Measurements from ENCODE around the gene CD58.
"Not testable (repeated sequence)": the region's sequence is repeated elsewhere in the genome, so short reads cannot be mapped to it uniquely, and the experiment has no call there.

The CD58 gene, protein sequence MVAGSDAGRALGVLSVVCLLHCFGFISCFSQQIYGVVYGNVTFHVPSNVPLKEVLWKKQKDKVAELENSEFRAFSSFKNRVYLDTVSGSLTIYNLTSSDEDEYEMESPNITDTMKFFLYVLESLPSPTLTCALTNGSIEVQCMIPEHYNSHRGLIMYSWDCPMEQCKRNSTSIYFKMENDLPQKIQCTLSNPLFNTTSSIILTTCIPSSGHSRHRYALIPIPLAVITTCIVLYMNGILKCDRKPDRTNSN

GRCh38 chr1:116570358-116571214 is at the start of gene CD58:
Gene CD58 (minus strand): TSS chr1:116571026. CDS start chr1:116570972, 54 bp downstream.
- DNase-seq = peak; percentile 53 to 73

DNA sequence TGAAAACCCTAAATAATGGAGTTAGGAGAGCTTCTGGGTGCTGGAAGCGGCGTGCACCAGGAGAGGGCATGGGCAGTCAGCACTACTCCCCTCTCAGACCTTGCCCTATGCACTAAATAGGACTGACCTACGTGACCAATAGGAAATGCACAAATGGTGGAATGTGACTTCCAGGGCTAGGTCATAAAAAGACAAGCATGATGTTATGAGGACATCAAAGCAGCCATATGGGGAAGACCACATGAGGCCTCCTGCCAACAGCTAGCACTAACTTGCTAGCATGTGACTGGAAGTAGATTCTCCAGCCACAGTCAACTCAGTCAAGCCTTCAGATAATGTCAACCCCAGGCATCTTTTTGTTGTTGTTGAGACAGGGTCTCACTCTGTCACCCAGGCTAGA is 49.6 kb upstream of the CD58 start:
- DNase-seq = not testable (repeated sequence)

- not testable (repeated sequence) for DNase-seq
Measured at GRCh38 chr1:116619106-116619505, 48.3 kb upstream of the CD58 start.

DNA sequence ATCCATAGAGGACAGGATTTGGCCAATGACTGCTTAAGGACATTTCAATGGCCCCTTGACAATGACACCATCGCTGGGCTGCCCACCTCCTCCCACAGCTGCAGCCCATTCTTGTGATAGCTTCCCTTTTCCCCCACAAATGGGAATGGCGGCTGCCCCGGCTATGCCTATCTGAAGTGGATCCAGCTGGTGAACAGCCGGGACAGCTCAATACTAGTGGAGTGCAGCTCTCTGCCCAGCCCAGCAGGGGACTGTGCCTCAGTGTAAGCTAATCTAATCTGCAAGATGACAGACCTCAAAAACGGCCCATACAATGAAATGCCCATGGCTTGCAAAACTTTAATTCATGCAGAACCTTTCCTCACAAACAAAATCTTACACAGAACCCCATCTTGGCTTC is 47.0 kb upstream of the CD58 start:
- DNase-seq = not testable (repeated sequence)

DNA sequence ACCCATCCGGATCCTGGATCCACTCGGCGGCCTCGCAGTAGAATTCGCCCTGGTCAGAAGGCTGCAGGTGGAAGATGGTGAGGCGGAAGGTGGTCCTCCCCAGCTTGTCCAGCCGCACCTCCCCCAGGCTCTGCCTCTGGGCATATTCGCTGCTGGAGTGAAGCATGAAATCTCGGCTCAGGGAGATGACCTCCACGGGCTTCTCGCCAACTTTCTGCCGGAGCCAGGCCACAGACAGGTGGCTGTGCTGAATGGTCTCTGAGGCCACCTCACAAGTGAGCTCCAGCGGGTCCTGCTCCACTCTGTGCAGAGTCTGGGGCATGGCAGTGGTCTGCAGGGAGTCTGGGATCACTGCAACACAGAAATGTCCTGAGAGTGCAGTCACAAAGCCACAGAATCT is 43.0 kb upstream of the CD58 start:
- not testable (repeated sequence) for DNase-seq

- not testable (repeated sequence) for DNase-seq
Measured at GRCh38 chr1:116609801-116610371, 39.1 kb upstream of the CD58 start.

DNA sequence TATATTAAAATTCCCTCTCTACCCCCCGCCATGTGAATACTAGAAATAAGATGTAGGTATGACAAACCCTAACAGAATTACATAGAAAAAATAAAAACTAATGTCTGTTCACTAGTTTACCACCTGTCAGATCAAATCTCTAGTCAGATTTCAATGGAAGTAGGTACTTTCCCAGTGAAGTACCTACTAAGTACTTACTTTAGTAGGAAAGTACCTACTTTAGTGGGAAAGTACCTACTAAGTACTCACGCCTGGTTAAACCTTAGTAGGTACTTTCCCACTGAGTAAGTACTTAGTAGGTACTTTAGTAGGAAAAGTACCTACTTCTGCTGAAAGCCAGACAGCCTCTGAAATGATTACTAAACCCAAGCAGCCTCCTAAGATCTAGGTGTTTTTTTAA is 38.0 kb upstream of the CD58 start:
- DNase-seq = not testable (repeated sequence)

DNA sequence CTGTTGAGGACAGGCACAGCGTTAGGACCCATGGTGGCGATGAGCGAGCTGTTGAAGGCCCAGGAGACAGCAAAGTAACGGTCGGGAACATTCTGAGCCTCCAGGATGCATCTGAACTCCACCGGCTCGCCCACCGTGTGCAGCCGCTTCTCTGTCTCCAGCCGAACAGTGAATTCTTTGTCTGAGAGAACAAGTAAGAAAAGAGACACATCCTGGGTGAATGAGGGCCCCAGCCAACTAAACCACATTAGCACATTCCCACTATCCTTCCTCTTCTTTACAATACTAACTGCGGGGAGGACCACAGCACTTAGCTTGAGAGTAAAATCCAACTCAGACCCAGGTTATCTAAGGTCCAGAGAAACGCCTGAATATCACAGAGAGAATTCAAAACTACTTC is 37.3 kb upstream of the CD58 start:
- DNase-seq = not testable (repeated sequence)

GRCh38 chr1:116607463-116607862 is 36.6 kb upstream of the CD58 start:
- not testable (repeated sequence) for DNase-seq

DNA sequence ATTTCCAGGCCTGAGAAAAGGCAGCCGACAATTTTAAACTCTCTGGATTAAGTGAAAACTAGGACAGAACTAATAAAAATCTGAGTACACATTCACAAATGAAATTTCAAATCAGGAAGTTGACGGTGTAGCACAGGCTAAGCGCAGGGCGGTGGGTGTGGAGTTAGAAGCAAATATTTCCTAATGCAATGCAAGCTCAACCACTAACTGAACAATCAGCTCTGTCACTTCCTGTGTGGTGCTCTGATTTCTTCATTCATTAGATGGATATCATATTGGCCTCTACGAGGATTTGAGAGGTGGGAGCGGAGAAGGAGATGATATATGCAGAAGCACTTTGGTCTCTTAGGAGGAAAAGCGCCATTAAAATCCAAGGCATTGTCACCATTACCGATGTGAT is 35.2 kb upstream of the CD58 start:
- DNase-seq = not testable (repeated sequence)

GRCh38 chr1:116605315-116605714 is 34.5 kb upstream of the CD58 start:
- no peak for DNase-seq

GRCh38 chr1:116604408-116604807 is 33.6 kb upstream of the CD58 start:
- DNase-seq = not testable (repeated sequence)

DNA sequence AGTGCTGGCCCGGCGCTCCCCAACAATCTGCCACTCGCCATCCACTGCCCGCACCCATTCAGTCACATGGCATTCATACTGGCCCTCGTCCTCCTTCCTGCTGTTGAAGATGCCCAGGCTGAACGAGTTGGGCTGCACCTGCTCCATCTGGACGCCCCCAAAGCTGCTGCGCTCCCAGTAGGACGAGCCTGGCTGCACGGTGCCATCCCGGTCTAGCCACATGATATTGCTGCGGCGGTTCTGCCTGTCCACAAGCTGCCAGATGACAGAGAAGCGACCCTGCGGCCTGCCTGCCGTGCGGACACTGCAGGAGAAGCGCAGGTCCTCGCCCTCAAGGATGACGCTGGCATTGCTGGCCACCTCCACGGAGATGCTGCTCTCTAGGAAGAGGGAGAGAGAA is 32.8 kb upstream of the CD58 start:
- DNase-seq = not testable (repeated sequence)

- not testable (repeated sequence) for DNase-seq
Measured at GRCh38 chr1:116599369-116599768, 28.5 kb upstream of the CD58 start.

- not testable (repeated sequence) for DNase-seq
Measured at GRCh38 chr1:116598420-116599036, 27.7 kb upstream of the CD58 start.

DNA sequence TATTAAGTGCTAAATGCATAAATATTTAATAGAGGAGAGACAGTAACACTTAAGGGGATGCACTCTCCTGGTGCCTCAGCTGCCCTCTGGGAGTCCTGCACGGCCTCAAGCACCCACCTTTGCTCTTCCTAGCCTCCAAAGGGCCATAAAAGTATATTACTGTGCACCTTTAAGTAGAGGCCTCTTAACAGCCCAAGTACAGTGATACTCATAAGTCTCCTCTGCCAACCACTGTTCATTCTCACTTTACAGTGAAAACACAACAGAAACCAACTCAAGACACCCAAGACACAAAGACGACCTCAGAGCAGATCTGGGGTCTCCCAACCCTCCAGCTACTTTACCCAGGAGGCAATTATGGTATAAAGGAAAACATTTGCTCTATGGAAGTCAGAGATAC is 26.6 kb upstream of the CD58 start:
- not testable (repeated sequence) for DNase-seq

DNA sequence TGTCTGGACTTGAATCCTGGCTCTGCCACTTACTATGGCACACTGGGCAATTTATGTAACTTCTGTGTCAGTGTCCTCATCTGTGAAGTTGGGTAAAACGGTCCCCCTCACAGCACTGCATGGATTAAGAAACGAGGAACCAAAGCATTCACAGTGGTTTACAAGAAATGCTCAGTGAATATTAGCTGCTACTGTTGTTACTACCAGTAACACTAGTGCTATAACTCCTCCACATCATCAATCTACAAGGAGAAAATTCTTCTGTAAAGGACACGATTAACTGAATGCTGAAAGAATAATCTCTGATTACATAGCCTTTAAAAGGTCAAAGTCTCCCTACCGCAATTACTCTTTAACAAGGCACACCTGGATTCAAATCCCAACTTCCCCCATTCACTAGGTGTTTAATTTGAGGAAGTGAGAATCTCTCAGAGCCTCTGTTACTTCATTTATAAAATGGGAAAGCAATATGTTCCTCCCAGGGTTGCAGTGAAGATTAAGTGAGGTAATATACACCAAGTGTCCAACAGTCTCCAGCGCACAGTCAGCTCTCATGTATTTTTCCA is 26.0 kb upstream of the CD58 start:
- DNase-seq = not testable (repeated sequence)

GRCh38 chr1:116595946-116596741 is 25.3 kb upstream of the CD58 start:
- not testable (repeated sequence) for DNase-seq

DNA sequence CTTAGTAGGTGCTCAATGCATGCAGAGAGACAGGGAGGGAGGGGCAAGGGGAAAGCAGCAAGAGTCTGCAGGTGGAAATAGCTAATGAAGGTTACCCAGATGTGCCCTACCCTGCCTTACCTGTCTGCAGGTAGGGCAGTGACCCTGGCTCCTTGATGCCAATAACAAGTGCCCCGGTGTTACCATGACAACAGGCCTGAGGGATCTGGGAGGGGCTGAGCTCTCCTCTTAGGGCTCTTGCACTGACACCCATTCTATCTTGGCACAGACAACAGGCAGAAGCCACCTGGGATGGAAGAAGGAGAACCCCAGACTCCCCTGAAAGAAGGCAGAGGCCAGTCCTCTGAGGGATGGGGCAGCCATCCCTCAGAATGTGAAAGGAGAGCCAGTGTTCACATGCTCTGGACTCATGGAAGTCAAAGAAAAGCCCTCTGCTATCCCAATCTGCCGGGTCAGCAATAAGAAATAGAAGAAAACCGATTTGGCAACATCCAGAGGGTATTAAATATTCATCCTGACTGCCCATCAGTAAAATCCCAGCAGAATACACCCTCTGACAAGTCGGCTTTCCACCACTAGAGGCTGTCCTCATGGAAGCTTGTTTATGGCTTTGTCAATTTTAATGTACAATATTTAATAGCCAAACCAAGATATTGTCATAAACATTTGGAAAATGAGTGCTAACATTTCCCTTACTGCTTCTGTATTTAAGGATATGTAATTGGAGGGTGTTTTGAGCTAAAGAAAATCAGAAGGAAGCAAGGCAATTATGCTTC is 24.4 kb upstream of the CD58 start:
- not testable (repeated sequence) for DNase-seq

- DNase-seq = not testable (repeated sequence)
Measured at GRCh38 chr1:116593977-116594376, 23.2 kb upstream of the CD58 start.

- not testable (repeated sequence) for DNase-seq
Measured at GRCh38 chr1:116593401-116593800, 22.6 kb upstream of the CD58 start.
